HG02623 (cell line): Measurements from ENCODE around the gene PRH2.

Experiments
- ATAC-seq: cut with Tn5 transposase; IDR thresholded peaks from one replicate; pipeline ENCODE4 v1.9.1; 2021; ENCODE audit warnings: moderate library complexity; ENCODE audit not compliant: unreplicated experiment

PRH2 gene

GRCh38 chr12:10959804-10960203 is 30.8 kb downstream of the PRH2 start:
- ATAC-seq, result no peak

- no peak for ATAC-seq
These were observed 31.2 kb downstream of the PRH2 start for GRCh38 chr12:10960211-10960610.

GRCh38 chr12:10965476-10965875 is 36.4 kb downstream of the PRH2 start:
- no peak for ATAC-seq

GRCh38 chr12:10966314-10966713 is 37.3 kb downstream of the PRH2 start:
- ATAC-seq, result no peak

GRCh38 chr12:10967409-10967808 is 38.4 kb downstream of the PRH2 start:
- ATAC-seq, result no peak

GRCh38 chr12:10968765-10969456 is 39.9 kb downstream of the PRH2 start:
- no peak for ATAC-seq

GRCh38 chr12:10974965-10975364 is 45.9 kb downstream of the PRH2 start:
- ATAC-seq, result no peak

GRCh38 chr12:10982244-10982643 is 53.2 kb downstream of the PRH2 start:
- ATAC-seq, result no peak
